ENCODE data around the gene LRIT1. TPM values are rescaled to one million over a fixed set of nuclear protein-coding genes. Genes with fewer than 3 reads are reported as not detected.

The LRIT1 gene
- total and polyA plus RNA-seq, 5 donors from 2014 or later, result not detected

GRCh38 chr10:84181631-84182030 is 59.7 kb downstream of the LRIT1 start:
- ATAC-seq (ENCODE audit: low read depth in 2 of 2), result no peak
- peaks cover 0 to 7% (median 2%) of the 10 kb centered on the region in 4 donors for H3K4me1 Mint-ChIP-seq
- Histone ChIP-seq H3K36me3 (ENCODE audit: control insufficient read depth, insufficient read depth, low read length) (no peaks in the 10 kb centered on the region), H3K9me3 (ENCODE audit: control insufficient read depth in 2 of 2, low read length in 2 of 2) (no peaks in the 10 kb centered on the region), H3K4me3 (ENCODE audit: low read depth, low read length) (no peak overlapping the region), H3K27ac (ENCODE audit: insufficient read depth, low read length, poor library complexity, severe bottlenecking) (no peak overlapping the region), H3K4me1 (ENCODE audit: control insufficient read depth, insufficient read depth, low read length, poor library complexity, severe bottlenecking) (peaks cover 15% of the 10 kb centered on the region), H3K27me3 (ENCODE audit: control insufficient read depth, insufficient read depth, low read length) (no peaks in the 10 kb centered on the region)
- DNase-seq, result no peak
- no peak overlapping the region for H3K4me3 Mint-ChIP-seq
- H3K27ac Mint-ChIP-seq, result no peak overlapping the region
- H3K36me3 Mint-ChIP-seq, result no peaks in the 10 kb centered on the region
- H3K27me3 Mint-ChIP-seq, result no peaks in the 10 kb centered on the region
- no peaks in the 10 kb centered on the region for H3K9me3 Mint-ChIP-seq

Other genes starting within 250 kb of the LRIT1 start
- 77.9 TPM for gene GHITM, start 102.0 kb downstream of the LRIT1 start, total RNA-seq
- 100 to 1,000 TPM; 273 to 303 (median 288) TPM for gene GHITM, start 102.0 kb downstream of the LRIT1 start, polyA plus RNA-seq
- not detected for gene GPR15LG, start 67.7 kb downstream of the LRIT1 start, total RNA-seq
- not detected for gene GPR15LG, start 67.7 kb downstream of the LRIT1 start, polyA plus RNA-seq
- gene CDHR1, start 47.0 kb downstream of the LRIT1 start, total RNA-seq, result 0.25 TPM
- gene CDHR1, start 47.0 kb downstream of the LRIT1 start, polyA plus RNA-seq, result under 1 TPM in 1 of 4 donors, not detected in 3; 0.28 TPM
- gene LRIT2, start 16.0 kb downstream of the LRIT1 start, total RNA-seq, result not detected
- not detected for gene LRIT2, start 16.0 kb downstream of the LRIT1 start, polyA plus RNA-seq
- not detected for gene RGR, start 3.5 kb upstream of the LRIT1 start, total RNA-seq
- not detected for gene RGR, start 3.5 kb upstream of the LRIT1 start, polyA plus RNA-seq
- 110 TPM for gene CCSER2, start 87.0 kb upstream of the LRIT1 start, total RNA-seq
- gene CCSER2, start 87.0 kb upstream of the LRIT1 start, polyA plus RNA-seq, result 10 to 100 TPM; 45.7 to 78.5 (median 70.9) TPM